Psoas muscle (tissue), 7 donors: ENCODE measurements around the gene FUBP3. TPM values are rescaled to one million over a fixed set of nuclear protein-coding genes. Genes with fewer than 3 reads are reported as not detected.

Source experiments
- polyA plus RNA-seq, 3 donors: library from polyadenylated mRNA; stranded (reverse); fragments of 200-250 nt; gene quantifications; one replicate each; pipeline ENCODE4 v1.2.3, GENCODE V29; 2013
- total RNA-seq, 4 donors: library from RNA; stranded (reverse); fragmentation: NEBNext Ultra II Directional in 2 of 4; extraction: Animal tissue kit (Norgen Biotek cat#: 25700) in 2 of 4; gene quantifications; one replicate each; pipeline versions ENCODE4 v1.2.1 to v1.2.4, GENCODE V29; 2021 to 2023
- donor health status: healthy with polysubstance abuse.
- donor health status: DM: no; HTN: no; CAD: no; lungs with moderate emphysema.
- donor health status: Bipolar disorder and iron deficiency.
- donor health status: healthy.
- donor health status: DM: no; HTN: no; CAD: no.
- donor health status: DM: no; HTN: no; CAD: no.
- donor health status: DM: yes; HTN: yes; CAD: no.

FUBP3 gene
- total and polyA plus RNA-seq, 7 donors, result 7.5 to 20.7 (median 16.3) TPM

Other genes starting within 250 kb of the FUBP3 start
- gene ASS1, start 134.6 kb upstream of the FUBP3 start, total RNA-seq, result 10 to 100 TPM; 36.5 to 74.4 (median 67.9) TPM
- gene ASS1, start 134.6 kb upstream of the FUBP3 start, polyA plus RNA-seq, result 10 to 100 TPM; 31.0 to 71.5 (median 37.0) TPM
- not detected for gene PRDM12, start 85.0 kb downstream of the FUBP3 start, total RNA-seq
- under 1 TPM; 0.03 to 0.17 (median 0.06) TPM for gene PRDM12, start 85.0 kb downstream of the FUBP3 start, polyA plus RNA-seq
- gene EXOSC2, start 114.2 kb downstream of the FUBP3 start, total RNA-seq, result 10 to 100 TPM; 14.4 to 19.7 (median 16.1) TPM
- 10 to 100 TPM; 11.8 to 25.0 (median 15.5) TPM for gene EXOSC2, start 114.2 kb downstream of the FUBP3 start, polyA plus RNA-seq